ENCODE data around the gene MMD. TPM values are rescaled to one million over a fixed set of nuclear protein-coding genes. Genes with fewer than 3 reads are reported as not detected.
"Not testable (repeated sequence)": the region's sequence is repeated elsewhere in the genome, so short reads cannot be mapped to it uniquely, and the experiment has no call there.

MMD gene
- total RNA-seq, 1 donor from 2014 or later = 48.5 TPM

DNA sequence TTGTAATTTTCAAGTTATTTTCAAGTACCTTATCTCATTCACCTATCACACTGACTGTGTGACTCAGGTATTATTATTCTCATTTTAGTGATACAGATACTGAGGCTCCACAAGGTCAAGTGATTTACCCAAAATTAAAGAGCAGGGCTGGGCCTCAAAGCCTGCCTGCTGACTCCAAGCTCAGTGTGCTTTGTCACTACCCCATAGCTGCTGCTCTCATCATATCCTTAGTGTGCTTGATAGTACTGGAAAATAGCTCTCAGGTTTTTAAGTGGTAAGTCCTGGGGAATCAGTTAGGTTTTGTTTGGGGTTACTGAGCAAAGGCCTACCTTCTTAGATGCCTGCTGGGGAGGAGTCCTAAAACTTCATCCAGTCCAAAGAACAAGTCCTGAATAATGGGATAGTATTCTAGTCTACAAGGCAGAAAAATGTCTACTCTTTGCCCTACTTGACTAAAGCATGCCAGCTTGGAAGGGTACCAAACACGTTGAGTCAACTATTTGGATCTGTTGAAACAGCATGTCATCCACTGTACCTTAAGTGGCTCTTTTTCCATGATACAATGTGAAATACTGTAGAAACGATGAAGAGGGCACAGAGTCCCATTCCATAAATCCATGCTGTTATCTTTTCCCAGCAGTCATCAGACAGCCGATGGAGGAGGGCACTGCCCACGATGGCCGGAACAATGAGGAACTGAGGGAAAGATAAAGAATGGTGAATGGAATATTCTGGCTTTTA lies 10.7 kb downstream of the MMD start:
- TF ChIP-seq, protein P1, sequence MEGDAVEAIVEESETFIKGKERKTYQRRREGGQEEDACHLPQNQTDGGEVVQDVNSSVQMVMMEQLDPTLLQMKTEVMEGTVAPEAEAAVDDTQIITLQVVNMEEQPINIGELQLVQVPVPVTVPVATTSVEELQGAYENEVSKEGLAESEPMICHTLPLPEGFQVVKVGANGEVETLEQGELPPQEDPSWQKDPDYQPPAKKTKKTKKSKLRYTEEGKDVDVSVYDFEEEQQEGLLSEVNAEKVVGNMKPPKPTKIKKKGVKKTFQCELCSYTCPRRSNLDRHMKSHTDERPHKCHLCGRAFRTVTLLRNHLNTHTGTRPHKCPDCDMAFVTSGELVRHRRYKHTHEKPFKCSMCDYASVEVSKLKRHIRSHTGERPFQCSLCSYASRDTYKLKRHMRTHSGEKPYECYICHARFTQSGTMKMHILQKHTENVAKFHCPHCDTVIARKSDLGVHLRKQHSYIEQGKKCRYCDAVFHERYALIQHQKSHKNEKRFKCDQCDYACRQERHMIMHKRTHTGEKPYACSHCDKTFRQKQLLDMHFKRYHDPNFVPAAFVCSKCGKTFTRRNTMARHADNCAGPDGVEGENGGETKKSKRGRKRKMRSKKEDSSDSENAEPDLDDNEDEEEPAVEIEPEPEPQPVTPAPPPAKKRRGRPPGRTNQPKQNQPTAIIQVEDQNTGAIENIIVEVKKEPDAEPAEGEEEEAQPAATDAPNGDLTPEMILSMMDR (IDR thresholded peaks at IDR 0.05; ENCODE audit: unreplicated experiment) = no peak
- Mint-ChIP-seq H3K4me3 (ENCODE audit: unreplicated experiment) (no peak overlapping the region), H3K27ac (ENCODE audit: unreplicated experiment) (no peak overlapping the region), H3K36me3 (ENCODE audit: low read depth, unreplicated experiment) (peaks cover 23% of the 10 kb centered on the region), H3K27me3 (ENCODE audit: unreplicated experiment) (no peaks in the 10 kb centered on the region), H3K4me1 (ENCODE audit: unreplicated experiment) (no peaks in the 10 kb centered on the region), H3K9me3 (ENCODE audit: unreplicated experiment) (no peaks in the 10 kb centered on the region)
- DNase-seq (ENCODE audit: low spot score) = no peak

DNA sequence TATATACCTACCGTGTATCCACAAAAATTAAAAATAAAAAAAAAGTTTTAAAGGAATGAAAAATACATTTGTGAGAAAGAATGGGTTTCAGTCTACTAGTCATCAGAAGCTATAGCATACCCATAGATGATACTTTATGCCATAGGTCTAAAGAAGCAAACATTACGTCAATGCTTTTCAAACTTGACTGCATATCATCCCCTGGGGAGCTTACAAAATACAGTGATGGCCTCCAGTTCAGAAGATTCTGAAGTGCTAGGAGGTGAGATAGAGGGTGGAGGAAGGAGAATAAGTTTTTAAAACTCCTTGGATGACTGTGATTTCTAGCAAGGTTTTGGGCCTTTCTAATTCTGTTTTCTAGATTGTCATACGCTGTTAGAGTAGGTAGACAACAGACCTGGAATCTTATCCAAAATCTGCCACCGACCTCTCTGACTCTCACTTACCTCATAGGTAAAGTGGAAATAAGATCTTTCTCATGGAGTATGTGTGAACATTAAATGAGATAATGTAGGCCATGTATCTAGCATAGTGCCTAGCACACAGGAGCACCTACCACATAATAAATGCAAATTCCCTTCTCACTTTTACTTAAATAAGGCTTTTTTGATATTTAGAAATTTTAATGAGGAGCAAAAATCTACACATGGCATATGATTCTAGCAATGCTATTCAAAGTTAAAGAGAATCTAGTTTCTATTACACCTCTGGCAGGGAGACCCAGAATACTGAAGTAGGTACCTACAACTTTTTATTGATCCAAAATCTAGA lies 12.4 kb downstream of the MMD start:
- Mint-ChIP-seq H3K36me3 (ENCODE audit: low read depth, unreplicated experiment) (peaks cover 23% of the 10 kb centered on the region), H3K27ac (ENCODE audit: unreplicated experiment) (no peak overlapping the region), H3K4me3 (ENCODE audit: unreplicated experiment) (no peak overlapping the region)

DNA sequence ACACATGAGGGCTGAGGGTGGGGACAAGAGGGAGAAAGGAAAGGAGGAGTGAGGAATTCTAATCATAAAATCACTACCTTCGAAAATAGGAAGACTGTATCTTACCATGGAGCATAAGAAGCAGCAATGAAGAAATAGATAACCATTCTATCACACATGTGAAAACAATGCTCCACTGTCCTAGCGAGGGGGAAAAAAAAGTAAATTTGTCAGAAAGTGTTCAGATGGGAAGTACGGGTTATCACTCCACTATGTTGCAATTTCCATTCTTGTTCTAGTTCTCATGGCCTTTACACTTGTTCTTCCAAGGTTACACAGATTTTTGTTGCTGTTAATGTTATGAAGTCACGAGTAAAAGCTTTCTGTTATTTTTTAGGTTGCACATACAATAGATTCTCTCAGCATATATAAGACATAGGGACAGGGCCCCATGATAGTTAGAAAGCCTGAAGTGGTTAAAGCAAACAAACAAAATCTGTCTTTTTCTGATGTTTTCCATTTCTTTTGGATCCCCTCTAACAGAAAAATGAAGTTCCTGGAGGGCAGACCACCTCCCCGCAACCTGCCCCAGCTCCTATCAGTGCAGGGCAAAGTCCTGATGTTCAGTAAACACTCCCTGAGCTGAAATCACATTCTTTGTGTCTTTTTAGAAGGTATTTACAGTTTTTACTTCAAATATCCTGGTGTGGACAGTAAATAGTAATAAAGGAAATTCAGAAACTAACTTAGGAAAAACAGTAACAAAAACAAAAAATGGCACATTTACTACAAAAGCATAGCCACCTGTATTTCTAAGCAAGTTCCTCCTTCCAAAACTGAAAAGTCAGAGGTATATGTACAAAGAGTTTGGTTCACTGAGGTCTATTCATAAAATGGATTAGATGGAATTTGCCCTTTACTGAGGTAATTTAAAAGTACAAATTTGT lies 13.7 kb downstream of the MMD start:
- Mint-ChIP-seq H3K27ac (ENCODE audit: unreplicated experiment) (no peak overlapping the region), H3K9me3 (ENCODE audit: unreplicated experiment) (no peaks in the 10 kb centered on the region), H3K36me3 (ENCODE audit: low read depth, unreplicated experiment) (peaks cover 28% of the 10 kb centered on the region), H3K4me1 (ENCODE audit: unreplicated experiment) (no peaks in the 10 kb centered on the region), H3K4me3 (ENCODE audit: unreplicated experiment) (no peak overlapping the region), H3K27me3 (ENCODE audit: unreplicated experiment) (no peaks in the 10 kb centered on the region)
- TF ChIP-seq, protein P1 (IDR thresholded peaks at IDR 0.05; ENCODE audit: unreplicated experiment) = no peak
- no peak for DNase-seq (ENCODE audit: low spot score)

More for the DNA sequence above, 12.4 kb downstream of the MMD start:
- H3K4me1 Mint-ChIP-seq (ENCODE audit: unreplicated experiment) = no peaks in the 10 kb centered on the region
- H3K9me3 Mint-ChIP-seq (ENCODE audit: unreplicated experiment) = no peaks in the 10 kb centered on the region
- TF ChIP-seq, protein P1 (IDR thresholded peaks at IDR 0.05; ENCODE audit: unreplicated experiment) = no peak
- DNase-seq (ENCODE audit: low spot score) = no peak
- H3K27me3 Mint-ChIP-seq (ENCODE audit: unreplicated experiment) = no peaks in the 10 kb centered on the region

DNA sequence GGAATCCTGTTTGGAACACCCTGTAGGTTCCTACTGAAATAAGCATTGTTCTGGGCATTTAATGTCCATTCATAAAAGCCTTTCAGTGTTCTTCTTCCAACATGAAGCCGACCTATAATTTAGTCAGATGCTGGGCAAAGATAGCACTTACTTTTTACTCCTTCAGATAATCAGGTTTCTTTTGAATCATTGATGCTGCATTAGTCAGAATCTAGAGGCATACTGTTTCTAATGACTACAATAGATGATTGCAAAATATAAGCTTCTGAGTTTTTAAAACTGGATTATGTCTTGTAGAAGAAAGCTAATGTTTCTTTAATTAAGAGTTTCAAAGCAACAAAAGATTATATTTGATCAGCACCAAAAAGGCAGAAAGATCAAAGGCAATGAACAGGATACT lies 16.0 kb downstream of the MMD start:
- Mint-ChIP-seq H3K4me1 (ENCODE audit: unreplicated experiment) (no peaks in the 10 kb centered on the region), H3K9me3 (ENCODE audit: unreplicated experiment) (no peaks in the 10 kb centered on the region), H3K36me3 (ENCODE audit: low read depth, unreplicated experiment) (peaks cover 25% of the 10 kb centered on the region), H3K4me3 (ENCODE audit: unreplicated experiment) (no peak overlapping the region), H3K27me3 (ENCODE audit: unreplicated experiment) (no peaks in the 10 kb centered on the region), H3K27ac (ENCODE audit: unreplicated experiment) (no peak overlapping the region)
- DNase-seq (ENCODE audit: low spot score) = no peak
- TF ChIP-seq, protein P1 (IDR thresholded peaks at IDR 0.05; ENCODE audit: unreplicated experiment) = no peak

DNA sequence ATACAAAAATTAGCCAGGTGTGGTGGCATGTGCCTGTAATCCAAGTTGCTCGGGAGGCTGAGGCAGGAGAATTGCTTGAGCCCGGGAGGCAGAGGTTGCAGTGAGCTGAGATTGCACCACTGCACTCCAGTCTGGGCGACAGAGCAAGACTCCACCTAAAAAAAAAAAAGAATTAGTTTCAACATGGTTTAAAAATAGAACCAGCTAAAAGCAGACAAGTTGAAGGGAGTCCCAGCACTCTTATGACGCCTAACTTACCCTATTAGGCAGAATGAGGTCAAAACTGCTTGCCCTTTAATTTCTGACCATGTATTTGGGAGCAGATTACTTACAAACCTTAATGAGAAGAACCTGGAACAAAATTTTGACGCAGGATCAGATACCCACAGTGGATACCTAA lies 17.4 kb downstream of the MMD start:
- not testable (repeated sequence) for DNase-seq (ENCODE audit: low spot score); H3K9me3 Mint-ChIP-seq (ENCODE audit: unreplicated experiment); H3K27me3 Mint-ChIP-seq (ENCODE audit: unreplicated experiment); H3K4me3 Mint-ChIP-seq (ENCODE audit: unreplicated experiment); H3K4me1 Mint-ChIP-seq (ENCODE audit: unreplicated experiment); H3K27ac Mint-ChIP-seq (ENCODE audit: unreplicated experiment)
- peaks cover 31% of the 10 kb centered on the region for H3K36me3 Mint-ChIP-seq (ENCODE audit: low read depth, unreplicated experiment)

Measured in endothelial cell (in vitro differentiated cells).